HG02970 (cell line): ENCODE measurements around the gene GPR162.

Source experiments
- ATAC-seq: cut with Tn5 transposase; IDR thresholded peaks from one replicate; pipeline ENCODE4 v1.9.1; 2021; ENCODE audit warnings: mild to moderate bottlenecking, moderate library complexity, moderate number of reproducible peaks; ENCODE audit not compliant: unreplicated experiment, low FRiP score

The GPR162 gene

DNA sequence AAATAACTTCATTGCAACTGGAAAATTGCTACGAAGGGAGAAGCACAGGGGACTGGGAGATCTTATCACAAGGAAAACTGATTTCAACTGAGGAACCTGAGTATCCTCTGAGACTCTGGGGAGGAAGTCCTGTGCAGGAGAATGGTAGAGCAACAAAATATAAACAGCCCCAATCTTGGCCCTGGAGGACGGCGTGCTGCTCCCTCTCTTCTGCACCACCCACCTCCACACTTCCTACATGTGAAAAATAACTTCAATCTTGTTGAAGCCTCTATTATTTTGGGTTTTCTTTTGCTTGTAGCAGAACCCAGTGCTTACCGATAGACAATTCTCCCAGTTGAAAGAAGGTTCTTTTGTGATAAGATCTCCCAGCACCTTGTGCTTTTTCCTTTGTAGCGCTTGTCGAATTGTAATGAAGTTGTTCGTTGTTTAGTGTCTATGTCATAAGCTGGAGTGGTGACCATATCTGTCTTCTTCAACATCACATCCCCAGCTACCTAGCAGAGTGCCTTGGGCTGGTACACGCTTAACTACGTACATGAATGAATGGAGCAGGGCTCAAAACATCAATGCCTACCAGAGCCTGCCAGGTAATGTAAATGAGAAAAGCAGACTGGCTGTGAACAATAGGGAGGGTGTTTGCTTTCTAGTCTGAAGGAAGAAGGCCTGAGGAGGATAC, 35.1 kb upstream of the GPR162 start:
- no peak for ATAC-seq

DNA sequence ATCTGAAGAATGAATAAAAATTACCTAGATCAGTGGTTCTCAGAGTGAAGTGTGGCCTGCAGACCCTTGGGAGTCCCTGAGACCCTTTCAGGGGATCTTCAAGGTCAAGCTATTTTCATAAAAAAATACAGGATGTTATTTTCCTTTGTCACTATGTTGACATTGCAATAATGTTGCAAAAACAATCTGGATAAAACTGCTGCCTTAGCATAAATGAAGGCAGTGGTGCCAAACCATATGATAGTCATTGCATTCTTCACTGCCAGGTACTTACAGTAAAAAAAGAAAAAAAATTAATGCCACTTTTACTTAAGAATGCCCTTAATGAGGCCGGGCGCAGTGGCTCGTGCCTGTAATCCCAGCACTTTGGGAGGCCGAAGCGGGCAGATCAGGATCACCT, 34.3 kb upstream of the GPR162 start:
- ATAC-seq: no peak

GRCh38 chr12:6788972-6789924, 32.4 kb upstream of the GPR162 start, which contains the start of gene CD4:
CD4 (plus strand) TSS chr12:6789528; CDS start chr12:6800139, 10,611 bp downstream.
- ATAC-seq: no peak

DNA sequence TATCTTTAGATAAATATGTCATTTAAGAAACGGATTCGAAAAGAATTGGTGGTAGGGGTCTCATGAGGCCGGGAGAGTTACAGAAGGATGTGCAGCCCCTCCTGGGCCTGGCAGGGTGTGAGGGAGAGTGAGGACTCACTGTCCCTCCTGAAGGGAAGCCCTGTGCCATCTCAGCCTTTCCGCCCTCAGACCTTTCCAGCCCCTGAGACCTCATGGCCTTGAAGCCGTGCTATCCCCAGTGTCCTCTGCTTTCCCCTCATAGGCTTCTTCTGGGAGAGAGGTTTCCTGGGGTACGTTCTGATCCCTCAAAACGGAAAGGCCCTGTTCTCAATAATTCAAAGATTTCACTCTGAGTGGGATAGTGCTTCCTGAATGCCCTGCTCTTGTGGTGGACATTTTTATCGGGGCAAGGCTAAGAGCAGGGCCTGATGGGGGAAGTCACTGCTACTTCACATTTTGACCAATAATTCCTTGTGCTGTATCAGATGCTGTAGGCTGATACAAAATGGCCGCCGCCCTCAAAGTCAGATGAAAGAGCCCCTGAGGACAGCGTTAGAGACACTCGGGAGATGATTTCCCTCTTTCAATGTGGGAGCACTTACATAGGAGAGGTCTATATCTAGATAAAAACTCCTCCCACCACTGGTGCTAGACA, 31.0 kb upstream of the GPR162 start:
- no peak for ATAC-seq

GRCh38 chr12:6791931-6792520, 29.6 kb upstream of the GPR162 start:
- no peak for ATAC-seq

- no peak for ATAC-seq
These were observed 29.0 kb upstream of the GPR162 start for GRCh38 chr12:6792522-6793201.

DNA sequence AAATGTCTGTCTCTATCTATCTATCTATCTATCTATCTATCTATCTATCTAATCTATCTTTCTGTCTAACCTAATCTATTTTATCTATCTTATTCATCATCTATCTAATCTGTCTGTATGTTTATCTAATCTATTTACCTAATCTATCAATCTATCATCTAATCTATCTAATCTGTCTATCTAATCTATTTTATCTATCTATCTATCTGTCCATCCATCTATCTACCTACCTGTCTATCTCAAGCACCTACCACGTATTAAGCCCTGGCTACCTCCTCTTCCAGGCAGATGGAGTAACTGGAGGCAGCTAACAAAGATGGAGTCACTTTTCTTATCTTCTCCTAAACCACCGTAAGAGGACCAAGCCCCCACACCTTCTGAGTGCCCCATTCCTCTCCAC, 26.5 kb upstream of the GPR162 start:
- no peak for ATAC-seq

DNA sequence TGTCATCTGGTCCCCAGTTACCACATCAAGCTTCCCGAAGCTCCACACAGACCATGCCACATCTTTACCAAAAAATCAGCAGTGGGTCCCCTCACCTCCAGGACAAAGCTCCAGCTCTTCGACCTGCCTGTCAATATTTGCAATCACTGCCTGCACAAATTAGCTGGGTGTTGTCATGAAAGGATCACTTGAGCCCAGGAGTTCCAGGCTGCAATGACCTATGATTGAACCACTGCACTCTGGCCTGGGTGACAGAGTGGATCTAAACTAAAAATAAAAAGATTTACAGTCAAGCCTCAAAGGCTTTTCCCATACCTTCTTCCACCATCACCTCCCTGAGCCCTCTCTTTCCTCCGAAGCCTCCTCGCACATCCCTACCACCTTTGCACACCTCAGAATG, 25.0 kb upstream of the GPR162 start:
- ATAC-seq: no peak

DNA sequence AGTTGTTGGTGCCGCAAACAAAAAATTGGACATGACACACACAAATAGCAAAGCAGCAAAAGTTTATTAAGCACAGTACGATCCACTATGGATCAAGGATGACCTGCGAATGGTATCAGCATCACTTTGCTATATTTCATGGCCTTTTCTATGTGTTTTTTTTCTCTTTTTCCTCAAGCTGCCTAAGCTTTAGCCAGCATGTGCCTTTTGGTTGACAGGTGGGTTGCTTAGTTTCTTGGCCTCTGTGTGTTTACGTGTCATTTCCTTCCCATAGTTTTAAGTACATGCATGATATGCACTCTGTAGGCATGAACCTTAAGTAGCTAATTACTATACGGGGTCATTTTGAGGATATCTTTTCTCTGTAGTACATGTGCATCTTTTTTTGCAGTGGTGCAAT, 22.5 kb upstream of the GPR162 start:
- no peak for ATAC-seq

DNA sequence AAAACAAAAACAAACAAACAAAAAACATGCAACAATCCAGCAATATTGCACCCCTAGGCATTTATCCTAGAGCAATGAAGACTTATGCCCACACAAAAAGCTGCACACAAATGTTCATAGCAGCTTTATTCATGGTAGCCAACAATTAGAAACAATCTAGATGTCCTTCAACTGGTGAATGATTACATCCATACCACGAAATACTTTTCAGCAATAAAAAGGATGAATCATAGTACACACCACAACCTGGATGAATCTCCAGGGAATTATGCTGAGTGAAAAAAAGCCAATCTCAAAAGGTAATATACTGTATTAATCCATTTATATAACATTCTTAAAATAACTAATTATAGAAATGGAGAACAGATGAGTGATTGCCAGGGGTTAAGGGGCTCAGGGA, 14.5 kb upstream of the GPR162 start:
- no peak for ATAC-seq

DNA sequence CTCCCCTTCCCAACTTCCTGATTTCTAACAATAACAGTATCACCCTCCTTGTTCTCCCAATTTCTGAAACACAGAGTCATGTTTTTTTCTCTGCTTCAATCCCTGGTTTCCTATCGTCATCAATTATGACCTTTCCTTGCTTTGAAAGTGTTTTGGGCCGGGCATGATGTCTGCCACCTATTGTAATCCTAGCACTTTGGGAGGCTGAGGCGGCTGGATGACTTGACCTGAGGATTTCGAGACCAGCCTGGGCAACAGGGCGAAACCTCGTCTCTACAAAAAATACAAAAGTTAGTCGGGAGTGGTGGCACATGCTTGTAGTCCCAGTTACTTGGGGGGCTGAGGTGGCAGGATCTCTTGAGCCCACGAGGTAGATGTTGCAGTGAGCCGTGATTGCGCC, 12.6 kb upstream of the GPR162 start:
- ATAC-seq: no peak

GRCh38 chr12:6810758-6811157, 10.9 kb upstream of the GPR162 start:
- no peak for ATAC-seq

DNA sequence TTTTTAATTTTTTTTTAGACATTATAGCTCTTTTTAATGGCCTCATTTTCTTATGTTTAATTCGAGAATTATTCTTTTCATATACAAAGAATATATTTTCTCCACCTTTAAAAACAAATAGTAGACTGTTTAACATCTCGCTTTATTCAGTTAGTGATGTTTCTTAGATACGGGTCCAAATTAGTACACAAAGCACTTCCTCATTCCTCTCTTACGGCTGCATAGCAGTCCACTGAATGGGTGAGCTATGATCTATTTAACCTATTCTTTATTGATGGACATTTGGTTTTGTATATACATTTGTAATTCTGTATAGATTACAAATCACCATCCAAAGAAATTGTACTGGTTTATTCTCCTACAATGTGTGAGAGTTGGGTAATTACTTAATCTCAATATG, 8.3 kb upstream of the GPR162 start:
- no peak for ATAC-seq

DNA sequence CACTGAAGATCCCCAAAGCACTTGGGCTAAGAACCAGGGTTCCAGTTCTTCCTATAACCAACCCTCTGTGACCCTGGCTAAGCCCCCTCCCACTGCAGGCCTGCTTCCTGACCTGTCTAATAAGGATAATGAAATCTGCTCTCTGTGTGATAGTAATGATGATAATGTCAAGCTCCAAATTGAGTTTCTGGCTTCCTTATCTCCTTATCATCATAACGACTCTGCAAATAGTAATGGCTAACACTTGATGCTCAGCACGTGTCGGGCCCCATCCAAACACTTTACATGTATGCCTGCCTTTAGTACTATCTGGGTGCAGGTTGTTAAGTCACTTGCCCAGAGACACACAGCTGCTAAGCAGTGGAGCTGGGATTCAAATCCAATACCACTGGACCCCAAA, 5.0 kb upstream of the GPR162 start:
- ATAC-seq: no peak

DNA sequence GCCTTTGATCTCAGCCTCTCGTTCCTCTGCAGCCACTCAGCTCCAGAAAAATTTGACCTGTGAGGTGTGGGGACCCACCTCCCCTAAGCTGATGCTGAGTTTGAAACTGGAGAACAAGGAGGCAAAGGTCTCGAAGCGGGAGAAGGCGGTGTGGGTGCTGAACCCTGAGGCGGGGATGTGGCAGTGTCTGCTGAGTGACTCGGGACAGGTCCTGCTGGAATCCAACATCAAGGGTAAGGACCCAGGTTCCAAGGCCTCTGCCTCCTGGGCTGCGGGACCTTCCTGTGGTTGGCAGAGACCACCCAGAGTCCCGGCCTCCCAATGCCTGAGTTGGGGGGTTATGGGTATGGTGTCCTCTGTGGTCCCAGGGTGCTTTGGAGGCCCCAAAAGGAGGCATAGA, 4.5 kb upstream of the GPR162 start:
- no peak for ATAC-seq

DNA sequence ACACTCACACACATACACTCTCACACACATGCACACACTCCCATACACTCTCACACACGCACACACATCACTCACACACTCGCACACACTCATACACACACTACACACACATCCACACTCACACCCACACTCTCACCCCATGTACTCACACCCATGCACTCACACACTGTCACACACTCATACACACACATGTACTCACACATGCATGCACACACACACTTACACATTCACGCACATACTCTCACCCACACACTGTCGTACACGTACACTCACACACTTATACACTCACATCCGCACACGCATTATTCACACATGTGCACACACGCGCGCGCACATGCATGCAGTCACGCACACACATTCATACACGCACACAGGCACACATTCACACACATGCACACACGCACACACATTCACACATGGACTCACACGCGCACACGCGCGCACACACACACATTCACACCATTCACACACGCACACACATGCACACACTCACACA, 3.9 kb upstream of the GPR162 start:
- no peak for ATAC-seq

DNA sequence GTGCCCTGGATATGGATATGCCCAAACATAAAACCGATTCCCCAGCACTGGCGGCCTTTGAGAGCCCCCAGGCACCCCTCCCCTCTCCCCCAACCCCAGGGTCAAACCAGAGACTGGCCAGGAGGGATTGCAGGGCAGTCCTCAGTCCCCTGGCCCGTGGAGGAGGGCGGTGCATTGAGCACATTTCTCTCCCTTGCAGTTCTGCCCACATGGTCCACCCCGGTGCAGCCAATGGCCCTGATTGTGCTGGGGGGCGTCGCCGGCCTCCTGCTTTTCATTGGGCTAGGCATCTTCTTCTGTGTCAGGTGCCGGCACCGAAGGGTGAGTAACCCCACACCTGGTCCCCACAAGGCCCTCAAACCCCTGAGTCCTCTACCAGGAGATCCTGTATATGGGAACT, 3.4 kb upstream of the GPR162 start:
- ATAC-seq: no peak

DNA sequence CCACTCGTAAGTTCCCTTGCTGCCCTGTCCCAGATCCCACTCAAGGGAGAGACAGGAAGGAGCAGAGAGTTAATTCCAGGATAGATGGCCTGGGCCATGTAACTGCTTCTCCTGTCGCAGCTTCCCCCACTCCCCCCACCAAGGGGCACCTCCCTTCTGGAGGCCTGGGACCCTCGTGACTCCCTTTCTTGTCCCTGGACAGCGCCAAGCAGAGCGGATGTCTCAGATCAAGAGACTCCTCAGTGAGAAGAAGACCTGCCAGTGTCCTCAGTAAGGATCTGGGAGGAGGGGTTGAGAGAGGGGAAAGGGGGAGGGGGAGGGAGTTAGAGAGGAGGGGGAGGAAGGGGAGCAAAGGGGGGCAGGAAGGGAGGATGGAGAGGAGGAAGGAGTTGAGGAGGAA, 3.0 kb upstream of the GPR162 start:
- ATAC-seq: no peak

DNA sequence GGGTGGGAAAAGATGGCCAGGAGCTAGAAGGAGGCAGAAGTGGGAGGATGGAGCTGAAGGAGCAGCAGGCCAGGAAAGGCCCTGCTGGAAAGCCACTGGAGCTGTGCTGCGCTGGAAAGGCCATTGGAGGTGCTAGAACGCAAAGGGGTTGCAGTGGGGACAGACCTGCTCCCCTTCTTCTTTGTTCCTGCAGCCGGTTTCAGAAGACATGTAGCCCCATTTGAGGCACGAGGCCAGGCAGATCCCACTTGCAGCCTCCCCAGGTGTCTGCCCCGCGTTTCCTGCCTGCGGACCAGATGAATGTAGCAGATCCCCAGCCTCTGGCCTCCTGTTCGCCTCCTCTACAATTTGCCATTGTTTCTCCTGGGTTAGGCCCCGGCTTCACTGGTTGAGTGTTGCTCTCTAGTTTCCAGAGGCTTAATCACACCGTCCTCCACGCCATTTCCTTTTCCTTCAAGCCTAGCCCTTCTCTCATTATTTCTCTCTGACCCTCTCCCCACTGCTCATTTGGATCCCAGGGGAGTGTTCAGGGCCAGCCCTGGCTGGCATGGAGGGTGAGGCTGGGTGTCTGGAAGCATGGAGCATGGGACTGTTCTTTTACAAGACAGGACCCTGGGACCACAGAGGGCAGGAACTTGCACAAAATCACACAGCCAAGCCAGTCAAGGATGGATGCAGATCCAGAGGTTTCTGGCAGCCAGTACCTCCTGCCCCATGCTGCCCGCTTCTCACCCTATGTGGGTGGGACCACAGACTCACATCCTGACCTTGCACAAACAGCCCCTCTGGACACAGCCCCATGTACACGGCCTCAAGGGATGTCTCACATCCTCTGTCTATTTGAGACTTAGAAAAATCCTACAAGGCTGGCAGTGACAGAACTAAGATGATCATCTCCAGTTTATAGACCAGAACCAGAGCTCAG, 2.3 kb upstream of the GPR162 start:
- no peak for ATAC-seq
